ENCODE results near the gene OPN4.

The OPN4 gene

DNA sequence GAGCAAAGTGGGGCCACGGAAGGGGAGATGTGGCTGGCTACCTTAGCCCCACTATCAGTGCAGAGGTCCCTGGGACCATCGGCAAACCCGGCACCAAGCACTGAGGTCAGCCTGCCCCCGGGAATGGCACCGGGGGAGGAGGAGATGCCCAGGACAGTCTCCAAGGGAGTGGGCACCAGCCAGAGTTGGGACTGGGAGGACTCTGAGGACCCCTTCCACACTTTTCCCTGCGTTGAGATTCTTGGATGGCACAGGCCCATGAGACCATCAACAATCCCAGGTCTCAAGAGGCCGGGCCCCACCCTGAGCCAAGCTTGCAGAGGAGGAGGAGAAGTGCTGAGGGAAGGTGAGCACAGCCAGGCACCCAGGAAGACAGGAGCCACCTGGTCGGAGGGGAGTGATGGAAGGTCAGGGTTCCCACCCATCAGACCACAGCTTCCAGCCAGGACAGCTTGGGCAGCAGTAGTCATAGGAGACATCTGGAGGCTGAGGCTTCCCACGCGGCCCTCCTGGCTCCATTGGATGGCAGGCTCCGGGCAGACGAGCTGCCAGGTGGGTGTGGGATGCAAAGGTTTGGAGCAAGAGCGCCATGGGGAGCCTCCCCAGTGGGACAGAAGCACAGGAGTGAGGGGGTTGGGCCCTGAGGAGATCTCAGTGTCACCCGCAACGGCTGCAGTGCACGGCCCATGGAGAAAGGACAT, 2.6 kb upstream of the OPN4 start:
- Histone ChIP-seq H3K27me3 (ENCODE audit: low read length) (no peaks in the 10 kb centered on the region), H3K9ac (ENCODE audit: low read length) (no peak overlapping the region), H2AFZ (ENCODE audit: low read depth, low read length, severe bottlenecking) (no peak overlapping the region), H3F3A (ENCODE audit: insufficient read depth) (no peaks in the 10 kb centered on the region), H4K20me1 (ENCODE audit: low read depth, low read length) (no peaks in the 10 kb centered on the region), H3K36me3 (ENCODE audit: low read length) (no peaks in the 10 kb centered on the region), H3K79me2 (ENCODE audit: insufficient read depth, low read length) (no peaks in the 10 kb centered on the region), H3K27ac (ENCODE audit: low read depth, low read length) (no peak overlapping the region), H3K4me3 (ENCODE audit: insufficient read depth, low read length, poor library complexity, severe bottlenecking) (no peak overlapping the region), H3K9me3 (ENCODE audit: insufficient read depth, low read length) (no peaks in the 10 kb centered on the region), H3K4me2 (ENCODE audit: low read depth, low read length, poor library complexity, severe bottlenecking) (no peak overlapping the region), H3K9me2 (replicated peaks; ENCODE audit: insufficient read depth, low read length) (no peaks in the 10 kb centered on the region)
- TF ChIP-seq, protein P1, sequence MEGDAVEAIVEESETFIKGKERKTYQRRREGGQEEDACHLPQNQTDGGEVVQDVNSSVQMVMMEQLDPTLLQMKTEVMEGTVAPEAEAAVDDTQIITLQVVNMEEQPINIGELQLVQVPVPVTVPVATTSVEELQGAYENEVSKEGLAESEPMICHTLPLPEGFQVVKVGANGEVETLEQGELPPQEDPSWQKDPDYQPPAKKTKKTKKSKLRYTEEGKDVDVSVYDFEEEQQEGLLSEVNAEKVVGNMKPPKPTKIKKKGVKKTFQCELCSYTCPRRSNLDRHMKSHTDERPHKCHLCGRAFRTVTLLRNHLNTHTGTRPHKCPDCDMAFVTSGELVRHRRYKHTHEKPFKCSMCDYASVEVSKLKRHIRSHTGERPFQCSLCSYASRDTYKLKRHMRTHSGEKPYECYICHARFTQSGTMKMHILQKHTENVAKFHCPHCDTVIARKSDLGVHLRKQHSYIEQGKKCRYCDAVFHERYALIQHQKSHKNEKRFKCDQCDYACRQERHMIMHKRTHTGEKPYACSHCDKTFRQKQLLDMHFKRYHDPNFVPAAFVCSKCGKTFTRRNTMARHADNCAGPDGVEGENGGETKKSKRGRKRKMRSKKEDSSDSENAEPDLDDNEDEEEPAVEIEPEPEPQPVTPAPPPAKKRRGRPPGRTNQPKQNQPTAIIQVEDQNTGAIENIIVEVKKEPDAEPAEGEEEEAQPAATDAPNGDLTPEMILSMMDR (IDR thresholded peaks at IDR 0.05; ENCODE audit: insufficient read depth, low read length, poor library complexity, severe bottlenecking): no peak
- TF ChIP-seq EZH2phosphoT487 (conservative IDR thresholded peaks at IDR 0.05; ENCODE audit: low read length): no peak

DNA sequence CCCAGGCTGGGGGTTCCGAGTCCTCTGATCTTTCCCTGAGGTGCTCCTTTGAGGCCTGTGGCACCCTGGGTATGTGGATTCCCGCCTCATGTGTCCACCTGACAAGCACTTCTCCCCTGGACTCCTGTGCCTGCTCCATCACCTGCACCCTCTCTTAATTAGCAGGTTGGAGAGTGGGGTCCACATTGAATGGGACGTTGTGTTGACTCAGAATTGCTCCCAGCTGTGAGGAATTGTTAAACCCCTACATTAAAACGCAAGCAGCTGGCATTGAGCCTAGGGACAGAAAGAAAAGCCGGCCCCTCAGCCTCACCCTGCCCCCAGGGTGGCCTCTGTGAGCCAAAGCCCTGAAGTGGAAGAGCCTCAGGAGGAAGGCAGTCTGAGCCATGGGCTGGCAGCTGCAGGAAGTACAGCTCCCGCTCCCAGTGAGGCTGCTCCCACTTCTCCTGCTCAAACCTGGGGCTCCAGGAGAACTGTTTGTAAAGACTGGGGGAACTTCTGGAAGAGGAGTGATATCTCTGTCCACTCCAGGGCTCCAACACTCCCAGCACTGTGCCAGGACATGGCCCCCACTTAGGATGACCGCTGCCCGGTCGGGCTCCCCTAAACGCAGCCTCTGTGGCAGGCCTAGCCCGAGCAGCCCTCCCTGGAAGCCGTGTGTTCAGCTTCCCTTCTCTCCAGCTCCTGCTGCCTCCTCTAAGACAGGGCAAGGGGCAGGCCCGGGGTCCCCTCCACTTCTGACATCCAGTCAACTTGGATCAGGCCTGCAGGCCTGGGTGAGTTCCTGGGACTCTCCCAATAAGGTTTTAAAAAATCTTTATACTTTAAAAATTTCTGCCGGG, 1.8 kb upstream of the OPN4 start:
- no peak overlapping the region for H3K27ac ChIP-seq (ENCODE audit: low read depth, low read length)
- H3K9me2 ChIP-seq (replicated peaks; ENCODE audit: insufficient read depth, low read length): no peaks in the 10 kb centered on the region
- H3K4me3 ChIP-seq (ENCODE audit: insufficient read depth, low read length, poor library complexity, severe bottlenecking): no peak overlapping the region
- H3K4me2 ChIP-seq (ENCODE audit: low read depth, low read length, poor library complexity, severe bottlenecking): no peak overlapping the region
- no peak overlapping the region for H2AFZ ChIP-seq (ENCODE audit: low read depth, low read length, severe bottlenecking)
- no peaks in the 10 kb centered on the region for H3K27me3 ChIP-seq (ENCODE audit: low read length)
- no peak overlapping the region for H3K9ac ChIP-seq (ENCODE audit: low read length)
- no peaks in the 10 kb centered on the region for H4K20me1 ChIP-seq (ENCODE audit: low read depth, low read length)
- no peaks in the 10 kb centered on the region for H3F3A ChIP-seq (ENCODE audit: insufficient read depth)
- H3K36me3 ChIP-seq (ENCODE audit: low read length): no peaks in the 10 kb centered on the region
- no peaks in the 10 kb centered on the region for H3K79me2 ChIP-seq (ENCODE audit: insufficient read depth, low read length)
- TF ChIP-seq, protein P1 (IDR thresholded peaks at IDR 0.05; ENCODE audit: insufficient read depth, low read length, poor library complexity, severe bottlenecking): no peak
- TF ChIP-seq EZH2phosphoT487 (conservative IDR thresholded peaks at IDR 0.05; ENCODE audit: low read length): no peak
- no peaks in the 10 kb centered on the region for H3K9me3 ChIP-seq (ENCODE audit: insufficient read depth, low read length)

DNA sequence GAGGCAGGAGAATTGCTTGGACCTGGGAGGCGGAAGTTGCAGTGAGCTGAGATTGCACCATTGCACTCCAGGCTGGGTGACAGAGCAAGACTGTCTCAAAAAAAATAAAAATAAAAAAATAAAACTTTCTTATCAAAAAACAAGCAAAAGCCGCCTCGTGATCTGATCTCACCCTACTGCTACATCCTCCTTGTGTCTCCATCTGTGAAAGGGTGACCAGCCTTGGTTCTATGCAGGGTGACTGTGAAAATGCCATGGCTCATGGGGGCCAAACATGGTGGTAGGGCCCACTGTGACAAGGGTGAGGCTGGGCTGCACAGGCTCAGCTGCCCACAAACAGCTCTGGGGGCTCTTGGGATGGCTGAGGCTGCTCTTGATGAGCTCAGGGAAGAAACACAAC, 968 bp upstream of the OPN4 start:
- Histone ChIP-seq H3K4me3 (ENCODE audit: insufficient read depth, low read length, poor library complexity, severe bottlenecking) (no peak overlapping the region), H3K9me2 (replicated peaks; ENCODE audit: insufficient read depth, low read length) (no peaks in the 10 kb centered on the region), H4K20me1 (ENCODE audit: low read depth, low read length) (no peaks in the 10 kb centered on the region), H3F3A (ENCODE audit: insufficient read depth) (no peaks in the 10 kb centered on the region), H3K9ac (ENCODE audit: low read length) (no peak overlapping the region), H3K79me2 (ENCODE audit: insufficient read depth, low read length) (no peaks in the 10 kb centered on the region), H3K27ac (ENCODE audit: low read depth, low read length) (no peak overlapping the region), H3K36me3 (ENCODE audit: low read length) (no peaks in the 10 kb centered on the region), H3K27me3 (ENCODE audit: low read length) (no peaks in the 10 kb centered on the region), H3K9me3 (ENCODE audit: insufficient read depth, low read length) (no peaks in the 10 kb centered on the region), H2AFZ (ENCODE audit: low read depth, low read length, severe bottlenecking) (no peak overlapping the region), H3K4me2 (ENCODE audit: low read depth, low read length, poor library complexity, severe bottlenecking) (no peak overlapping the region)
- TF ChIP-seq, protein P1 (IDR thresholded peaks at IDR 0.05; ENCODE audit: insufficient read depth, low read length, poor library complexity, severe bottlenecking): no peak
- no peak for TF ChIP-seq EZH2phosphoT487 (conservative IDR thresholded peaks at IDR 0.05; ENCODE audit: low read length)
